ENCODE data around the gene LRRC1.

GRCh38 chr6:53831936-53832660, 37.3 kb downstream of the LRRC1 start:
- TF ChIP-seq CEBPB (IDR thresholded peaks at IDR 0.05; ENCODE audit: low read depth, low read length) (no peak), CTCF (IDR thresholded peaks at IDR 0.05; ENCODE audit: control extremely low read depth in 1 of 3, insufficient read depth in 1 of 3, low read depth in 1 of 3, low read length in 3 of 3) (no peak), POLR2A (IDR thresholded peaks at IDR 0.05; ENCODE audit: control extremely low read depth in 1 of 2, low read depth in 2 of 2, low read length in 2 of 2) (no peak), EP300 (IDR thresholded peaks at IDR 0.05; ENCODE audit: borderline replicate concordance in 1 of 2, low read depth in 2 of 2, low read length in 2 of 2) (no peak), POLR2AphosphoS5 (IDR thresholded peaks at IDR 0.05; ENCODE audit: low read depth, low read length) (no peak), RBBP5 (IDR thresholded peaks at IDR 0.05; ENCODE audit: borderline replicate concordance, low read depth, low read length) (no peak), CBX8 (IDR thresholded peaks at IDR 0.05; ENCODE audit: borderline replicate concordance, low read depth, low read length) (no peak), ATF3 (IDR thresholded peaks at IDR 0.05; ENCODE audit: insufficient read depth, low read depth, low read length) (no peak), ZNF274 (IDR thresholded peaks at IDR 0.05; ENCODE audit: borderline replicate concordance, extremely low read depth, low read length) (no peak), EZH2 (IDR thresholded peaks at IDR 0.05; ENCODE audit: low read depth, low read length, severe bottlenecking) (no peak), RAD21 (IDR thresholded peaks at IDR 0.05 in 1 of 2, conservative IDR thresholded peaks at IDR 0.05 in 1 of 2; ENCODE audit: low read depth in 2 of 2, low read length in 2 of 2) (no peak), NRF1 (IDR thresholded peaks at IDR 0.05; ENCODE audit: low read depth, low read length) (no peak)
